KOPT-K1 (cell line): ENCODE data around the gene LRCH1.

Experiments used
- H3K27ac ChIP-seq: fragments of 200-600 bp; sonication (generic); 2 replicates; pipeline ENCODE4 v1.5.1; 2016; ENCODE audit warnings: antibody characterized with exemption, mild to moderate bottlenecking, low read depth, low read length; ENCODE audit not compliant: poor library complexity, severe bottlenecking
- H3K36me3 ChIP-seq: fragments of 200-600 bp; sonication (generic); 2 replicates; pipeline ENCODE4 v1.5.1; 2017; ENCODE audit warnings: antibody characterized with exemption, mild to moderate bottlenecking, low read length, moderate library complexity; ENCODE audit not compliant: insufficient read depth
- H3K9me3 ChIP-seq: fragments of 200-600 bp; sonication (generic); 2 replicates; pipeline ENCODE4 v1.5.1; 2017; ENCODE audit warnings: antibody characterized with exemption, low read length, mild to moderate bottlenecking; ENCODE audit not compliant: insufficient read depth, poor library complexity, severe bottlenecking

LRCH1 gene

DNA sequence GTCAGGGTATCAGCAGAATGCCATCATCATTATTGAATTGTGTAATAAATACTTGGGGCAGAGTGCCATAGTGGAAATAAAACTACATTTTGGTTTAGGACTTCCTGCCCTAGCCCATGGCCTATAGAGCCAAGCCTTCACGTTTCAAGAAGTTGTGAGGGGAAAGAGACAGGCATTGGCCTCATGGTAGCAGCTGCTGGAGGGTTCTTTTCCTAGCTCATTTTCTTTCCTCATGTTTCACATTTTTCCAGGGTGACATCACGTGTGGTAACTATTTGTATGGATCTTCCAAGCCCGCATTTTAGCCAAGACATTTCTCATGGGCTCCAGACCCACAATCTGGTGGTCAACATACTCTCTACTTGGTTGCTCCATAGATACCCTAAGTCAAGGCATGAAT, 80.4 kb downstream of the LRCH1 start:
- Histone ChIP-seq H3K9me3 (no peaks in the 10 kb centered on the region), H3K36me3 (no peaks in the 10 kb centered on the region), H3K27ac (no peak overlapping the region)

DNA sequence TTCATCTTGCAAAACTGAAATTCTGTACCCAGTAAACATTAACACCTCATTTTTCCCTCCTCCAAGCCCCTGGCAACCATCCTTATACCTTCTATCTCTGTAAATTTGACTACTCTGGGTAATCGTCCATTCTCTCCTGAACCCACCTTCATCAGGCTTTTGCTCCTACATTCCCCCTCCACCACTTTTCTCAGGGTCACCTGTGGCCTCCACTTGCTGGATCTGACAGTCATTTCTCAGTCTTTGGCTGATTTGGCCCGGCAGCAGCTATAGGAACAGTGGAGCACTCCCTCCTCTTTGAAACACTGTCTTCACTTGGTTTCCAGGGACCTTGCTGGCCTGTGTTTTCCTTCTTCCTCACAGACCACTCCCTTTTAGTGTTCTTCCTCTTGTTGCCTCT, 83.5 kb downstream of the LRCH1 start:
- no peaks in the 10 kb centered on the region for H3K36me3 ChIP-seq
- H3K9me3 ChIP-seq = no peaks in the 10 kb centered on the region
- no peak overlapping the region for H3K27ac ChIP-seq

DNA sequence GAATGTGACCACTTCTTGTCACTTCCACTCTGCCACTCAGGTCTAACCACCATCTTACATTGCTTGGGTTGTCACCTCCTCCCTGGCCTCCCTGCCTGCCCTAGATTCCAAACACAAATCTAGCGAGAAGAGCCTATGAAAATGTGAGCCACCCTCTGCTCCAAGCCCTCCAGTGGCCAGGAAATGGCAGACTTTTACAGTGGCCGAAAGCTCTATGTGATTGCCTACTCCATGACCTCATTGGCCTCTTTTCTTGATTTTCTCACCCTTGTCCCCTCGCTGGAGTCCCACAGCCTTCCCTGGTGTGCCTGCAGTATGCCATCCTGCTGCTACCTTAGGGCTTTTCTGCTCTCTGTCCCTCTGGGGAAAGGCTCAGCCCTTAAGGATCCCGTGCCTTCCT, 84.2 kb downstream of the LRCH1 start:
- no peaks in the 10 kb centered on the region for H3K9me3 ChIP-seq
- no peaks in the 10 kb centered on the region for H3K36me3 ChIP-seq
- no peak overlapping the region for H3K27ac ChIP-seq

DNA sequence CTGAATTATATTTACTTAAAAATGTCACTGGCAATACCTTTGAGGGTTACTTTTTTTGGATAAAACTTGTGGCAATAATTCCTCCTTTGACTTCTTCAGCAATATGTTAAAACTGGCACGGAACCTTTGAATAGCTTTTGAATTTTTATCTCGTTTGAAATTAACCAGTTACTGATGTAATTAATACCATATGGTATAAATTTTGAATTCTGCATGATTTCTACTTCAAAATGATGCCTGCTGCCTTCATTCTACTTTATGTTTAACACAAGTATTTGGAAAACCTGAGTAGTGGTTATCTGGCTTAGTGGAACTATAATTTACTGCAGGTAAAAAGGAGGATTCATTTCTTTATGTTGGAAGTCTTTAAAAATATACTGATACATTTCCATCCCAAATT, 85.3 kb downstream of the LRCH1 start:
- Histone ChIP-seq H3K27ac (no peak overlapping the region), H3K9me3 (no peaks in the 10 kb centered on the region), H3K36me3 (no peaks in the 10 kb centered on the region)

DNA sequence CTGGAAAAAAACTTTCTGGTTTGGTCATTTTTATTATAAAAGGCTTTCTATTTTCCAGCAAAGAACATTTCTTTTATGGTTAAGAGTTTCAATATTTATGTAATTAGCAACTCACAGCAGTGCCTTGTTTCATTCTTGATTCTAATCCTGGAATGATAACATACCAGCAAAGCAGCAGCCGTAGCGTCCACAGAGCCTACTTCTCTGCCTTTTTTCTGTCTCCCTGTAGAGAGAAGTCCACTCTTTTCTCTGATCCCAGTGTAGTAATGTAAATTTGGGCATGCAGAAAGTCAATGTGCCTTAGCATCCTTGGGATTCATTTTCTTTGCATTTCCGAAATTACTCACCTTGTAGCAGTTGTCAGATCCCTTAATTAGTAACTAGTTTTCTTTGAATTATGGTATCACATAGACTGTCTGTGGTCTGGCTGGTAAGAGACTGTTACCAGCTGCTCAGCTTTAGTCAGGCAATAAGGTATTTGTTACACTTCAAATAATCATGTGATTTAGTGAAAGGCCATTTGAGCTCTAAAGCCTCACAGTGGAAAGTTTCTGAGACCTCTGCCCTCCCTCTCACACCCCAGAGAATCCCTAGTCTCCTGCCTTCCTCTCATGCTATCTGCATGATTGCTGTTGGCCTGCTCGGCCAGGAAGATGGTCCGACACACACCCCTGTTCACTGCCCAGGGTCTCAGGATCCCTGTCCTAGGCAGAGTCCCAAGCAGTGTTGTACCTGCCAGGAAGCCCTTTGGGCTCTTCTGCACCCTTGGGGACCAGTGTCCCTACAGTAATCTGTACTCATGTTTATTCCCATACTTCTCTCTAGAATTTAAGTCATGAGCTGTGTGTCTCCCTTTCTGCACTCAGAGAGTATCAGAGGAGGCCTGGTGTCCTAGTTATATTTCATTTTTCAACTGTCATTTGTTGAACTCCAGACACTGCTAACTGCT, 86.3 kb downstream of the LRCH1 start:
- no peaks in the 10 kb centered on the region for H3K9me3 ChIP-seq
- no peak overlapping the region for H3K27ac ChIP-seq
- H3K36me3 ChIP-seq = no peaks in the 10 kb centered on the region

DNA sequence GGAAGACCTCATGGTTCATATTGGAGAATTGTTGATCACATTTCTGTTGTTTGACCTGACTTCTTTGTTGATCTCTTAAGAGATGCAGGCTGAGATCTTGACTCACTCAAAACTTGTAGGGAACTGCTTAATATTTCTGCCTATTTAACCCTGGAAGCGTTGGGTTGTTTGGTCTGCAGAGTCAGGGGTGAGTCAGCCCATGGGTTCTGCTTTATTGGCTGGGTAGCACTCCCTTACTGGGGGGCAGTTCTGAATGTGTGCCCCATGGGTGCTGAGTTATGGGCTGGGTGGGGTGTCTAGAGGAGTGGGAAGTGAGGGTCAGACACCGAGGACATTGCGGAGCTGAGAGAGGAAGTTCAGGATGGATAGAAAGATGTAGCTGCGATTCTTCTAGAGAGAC, 87.9 kb downstream of the LRCH1 start:
- Histone ChIP-seq H3K27ac (no peak overlapping the region), H3K36me3 (no peaks in the 10 kb centered on the region), H3K9me3 (no peaks in the 10 kb centered on the region)

DNA sequence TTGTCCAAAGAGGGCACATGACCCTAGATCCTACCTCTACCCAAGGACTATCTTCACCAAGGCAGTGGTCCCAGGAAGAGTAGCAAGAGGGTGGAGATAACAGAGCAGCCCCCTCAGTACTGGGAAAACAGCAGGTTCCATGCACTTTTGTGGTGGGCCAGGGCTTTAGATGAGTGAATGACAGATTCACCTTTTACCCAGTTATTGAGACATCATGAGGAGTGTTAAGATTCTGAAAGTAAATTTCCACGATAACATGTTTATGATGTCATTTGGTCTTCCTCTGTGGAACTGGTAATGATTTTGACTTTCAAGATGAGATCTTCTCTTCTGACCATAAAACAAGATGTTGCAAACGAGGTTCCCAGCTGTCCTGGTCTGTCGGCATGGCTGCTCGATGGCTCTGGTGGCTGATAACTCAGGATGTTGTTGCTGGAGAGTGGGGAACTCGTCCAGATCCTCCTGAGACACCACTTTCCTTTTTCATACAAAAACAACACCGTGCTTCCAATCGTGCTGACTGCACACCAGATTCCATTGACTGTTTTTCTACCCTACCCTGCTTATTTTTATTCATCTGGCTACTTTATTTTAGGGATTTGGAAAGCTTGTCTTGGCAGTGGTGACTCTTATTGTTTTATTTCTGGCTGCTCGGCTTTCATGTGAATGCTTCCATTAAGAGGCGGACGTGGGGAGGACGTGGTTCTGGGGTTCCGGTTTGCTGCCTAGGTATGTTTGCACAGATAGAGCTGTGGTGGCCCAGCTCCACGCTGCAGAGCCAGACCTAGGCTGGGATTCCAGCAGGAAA, 88.5 kb downstream of the LRCH1 start:
- H3K36me3 ChIP-seq = no peaks in the 10 kb centered on the region
- H3K27ac ChIP-seq = no peak overlapping the region
- H3K9me3 ChIP-seq = no peaks in the 10 kb centered on the region

DNA sequence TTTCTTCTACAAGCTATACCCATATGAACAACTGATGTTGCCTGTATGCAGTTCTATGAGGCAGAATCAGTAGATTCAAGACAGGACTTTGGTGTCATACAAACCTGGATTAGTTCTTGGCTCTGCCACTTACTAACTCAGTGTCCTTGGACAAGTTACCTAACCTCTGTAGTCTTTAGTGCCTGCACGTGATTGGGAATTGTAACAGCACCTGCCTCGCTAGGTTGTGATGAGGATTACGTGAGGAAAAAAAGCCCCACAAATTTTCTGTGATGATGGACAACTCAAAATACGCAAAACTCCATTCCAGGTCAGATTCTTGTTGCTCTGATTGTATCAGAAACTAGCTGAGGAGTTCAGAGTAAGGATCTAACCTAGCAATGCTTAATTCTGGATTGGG, 89.3 kb downstream of the LRCH1 start:
- Histone ChIP-seq H3K36me3 (no peaks in the 10 kb centered on the region), H3K27ac (no peak overlapping the region), H3K9me3 (no peaks in the 10 kb centered on the region)

DNA sequence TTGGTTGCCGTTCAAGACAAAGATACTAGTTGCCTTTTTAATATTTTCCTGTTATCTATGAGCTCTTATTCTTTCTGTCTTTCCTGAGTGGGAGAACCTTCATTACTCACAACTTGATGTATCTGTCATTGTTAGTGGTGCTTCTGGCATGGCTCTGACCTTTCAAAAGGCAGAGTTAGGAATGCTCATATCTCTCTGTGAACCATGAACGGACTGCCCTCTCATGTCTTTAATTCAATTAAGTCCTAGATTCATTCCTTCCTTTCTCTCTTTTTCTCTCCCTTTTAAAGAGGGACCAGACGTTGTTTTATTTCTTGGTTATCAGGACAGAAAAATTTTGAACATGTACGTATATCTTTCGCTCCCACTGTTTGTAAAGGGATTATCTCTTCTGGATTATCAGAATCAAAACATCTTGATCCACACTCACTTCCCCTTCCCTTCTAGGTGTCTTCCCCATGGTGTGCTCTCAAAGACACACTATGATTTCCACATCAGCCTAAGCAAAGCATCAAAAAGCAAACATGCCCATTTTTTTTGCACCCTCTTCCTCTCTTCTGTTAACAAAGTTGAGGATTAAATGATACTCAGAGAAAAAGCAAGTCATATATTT, 90.3 kb downstream of the LRCH1 start:
- H3K9me3 ChIP-seq = no peaks in the 10 kb centered on the region
- H3K27ac ChIP-seq = no peak overlapping the region
- no peaks in the 10 kb centered on the region for H3K36me3 ChIP-seq

DNA sequence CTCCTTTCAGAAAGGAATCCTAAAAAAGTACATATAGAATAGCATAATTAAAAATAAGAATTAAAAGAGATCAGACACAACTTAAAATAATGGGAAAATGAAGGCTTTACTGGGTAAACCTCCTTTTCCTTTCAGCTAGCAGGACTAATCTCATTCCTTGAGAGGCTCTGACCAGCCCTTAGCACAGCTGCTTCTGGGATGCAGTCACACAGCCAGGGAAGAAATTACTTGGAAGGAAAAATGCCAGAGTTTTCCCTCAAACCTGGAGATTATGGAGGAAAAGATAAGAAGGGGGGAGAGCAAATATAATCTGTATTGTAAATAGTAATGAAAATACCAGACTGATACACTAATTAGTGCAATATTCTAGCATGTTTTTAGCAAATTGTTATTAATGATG, 91.8 kb downstream of the LRCH1 start:
- H3K9me3 ChIP-seq = no peaks in the 10 kb centered on the region
- no peaks in the 10 kb centered on the region for H3K36me3 ChIP-seq
- H3K27ac ChIP-seq = no peak overlapping the region

DNA sequence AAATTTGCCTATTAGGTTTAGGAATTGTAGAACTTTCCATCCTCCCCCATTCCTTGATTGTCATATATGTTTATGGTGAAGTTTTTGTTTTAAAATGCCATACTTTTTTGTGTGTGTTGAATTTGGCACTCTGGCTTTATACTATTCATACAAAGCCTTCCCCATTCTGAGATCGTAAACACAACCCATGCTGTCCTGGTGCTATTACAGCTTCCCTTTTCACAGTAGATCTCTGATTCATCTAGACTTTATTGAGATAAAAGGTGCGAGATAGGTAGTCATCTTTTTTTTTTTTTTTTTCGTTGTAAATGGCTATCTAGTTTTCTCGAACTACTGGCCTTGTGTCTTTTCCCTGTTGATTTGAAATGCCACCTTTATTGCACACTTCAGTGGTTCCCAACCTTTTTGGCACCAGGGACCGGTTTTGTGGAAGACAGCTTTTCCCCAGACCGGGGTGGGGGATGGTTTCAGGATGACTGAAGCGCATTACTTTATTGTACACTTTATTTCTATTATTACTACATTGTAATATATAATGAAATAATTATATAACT, 94.6 kb downstream of the LRCH1 start:
- Histone ChIP-seq H3K9me3 (no peaks in the 10 kb centered on the region), H3K27ac (no peak overlapping the region), H3K36me3 (no peaks in the 10 kb centered on the region; the same call in 1 of the 2 replicates)

DNA sequence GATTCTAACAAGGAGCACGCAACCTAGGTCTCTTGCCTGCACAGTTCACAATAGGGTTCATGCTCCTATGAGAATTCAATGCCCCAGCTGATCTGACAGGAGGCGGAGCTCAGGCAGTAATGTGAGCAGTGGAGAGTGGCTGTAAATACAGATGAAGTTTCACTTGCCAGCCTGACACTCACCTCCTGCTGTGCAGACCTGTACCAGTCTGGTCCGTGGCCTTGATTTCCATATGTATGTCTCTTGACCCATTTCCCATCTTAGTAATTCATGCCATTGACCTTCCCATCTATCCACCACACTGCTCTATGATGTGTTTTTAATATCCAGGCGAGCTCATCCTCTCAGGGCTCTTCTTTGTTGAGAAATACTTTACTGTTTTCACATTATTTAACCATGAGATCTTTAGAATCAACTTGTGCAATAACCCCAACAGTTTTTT, 95.2 kb downstream of the LRCH1 start:
- no peak overlapping the region for H3K27ac ChIP-seq
- no peaks in the 10 kb centered on the region; the same call in 1 of the 2 replicates for H3K36me3 ChIP-seq
- H3K9me3 ChIP-seq = no peaks in the 10 kb centered on the region

DNA sequence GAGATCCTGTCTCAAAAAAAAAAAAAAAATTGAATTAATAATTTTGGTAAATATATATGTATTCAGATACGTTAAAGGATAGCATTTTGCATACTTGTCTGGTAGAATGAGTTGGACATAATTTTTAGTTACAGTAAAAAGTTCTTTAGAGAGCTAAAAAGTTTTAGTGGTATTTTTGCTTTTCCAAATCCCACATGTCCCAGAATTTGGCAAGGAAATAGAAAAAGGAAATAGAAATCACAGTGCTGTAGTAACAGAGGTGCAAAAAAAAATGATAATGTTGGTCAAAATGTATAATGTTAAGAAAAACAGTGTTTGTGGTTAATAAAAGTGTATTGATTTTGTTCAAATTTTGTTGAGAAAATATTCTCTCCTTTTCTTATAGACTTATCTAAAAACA, 96.8 kb downstream of the LRCH1 start:
- no peak overlapping the region for H3K27ac ChIP-seq
- no peaks in the 10 kb centered on the region; the same call in 1 of the 2 replicates for H3K36me3 ChIP-seq
- H3K9me3 ChIP-seq = no peaks in the 10 kb centered on the region

DNA sequence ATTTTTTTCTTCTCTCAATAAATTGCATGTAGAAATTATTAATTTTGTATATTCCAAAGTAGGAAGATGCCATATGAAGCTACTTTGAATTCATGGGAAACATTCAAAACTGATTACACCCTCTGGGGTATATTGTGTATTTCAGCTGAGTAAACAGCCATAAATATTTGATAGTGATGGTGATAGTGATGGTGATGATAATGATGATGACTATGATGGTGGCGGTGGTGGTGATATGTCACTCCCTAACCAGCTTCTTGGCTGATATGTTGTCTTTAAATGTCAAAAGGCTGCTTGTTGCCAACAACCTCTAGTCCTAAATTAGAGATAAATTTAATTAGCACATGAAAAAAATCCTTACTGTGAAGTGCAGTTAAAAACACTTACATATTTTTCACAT, 102.0 kb downstream of the LRCH1 start:
- H3K9me3 ChIP-seq = no peaks in the 10 kb centered on the region
- H3K27ac ChIP-seq = no peak overlapping the region
- H3K36me3 ChIP-seq = no peaks in the 10 kb centered on the region; the same call in none of the 2 replicates
